Adrenal gland (tissue), 12 donors: ENCODE results near the gene CISTR. TPM values are rescaled to one million over a fixed set of nuclear protein-coding genes. Genes with fewer than 3 reads are reported as not detected.
A peak's percentile ranks its signal among the peaks of the same experiment; 100 is the strongest.

Experiments
- DNase-seq, 7 donors: peaks; one replicate each; pipeline ENCODE4 v3.0.0-alpha.2; 2019 to 2020
- H3K27ac ChIP-seq, 5 donors: fragments of 200-600 bp; sonication (generic) in 4 of 5; 1 replicate in 3 of 5; 2 replicates in 2 of 5; pipeline versions ENCODE4 v1.5.1 to v1.8.0; 2016 to 2020; ENCODE audit warnings: mild to moderate bottlenecking in 1 of 5
- H3K27me3 ChIP-seq: fragments of 200-600 bp; 2 replicates; pipeline ENCODE4 v1.8.0; 2021
- H3K36me3 ChIP-seq, 2 donors: fragments of 200-600 bp; replicated peaks in 1 of 2; 1 replicate in 1 of 2; 2 replicates in 1 of 2; pipeline versions ENCODE4 v1.5.1 to v1.8.0; 2018 to 2022
- H3K4me1 ChIP-seq, 2 donors: fragments of 200-600 bp; replicated peaks in 1 of 2; 1 replicate in 1 of 2; 2 replicates in 1 of 2; pipeline versions ENCODE4 v1.5.1 to v1.8.0; 2018 to 2021
- H3K4me3 ChIP-seq, 4 donors: fragments of 200-600 bp; sonication (generic) in 3 of 4; one replicate each; pipeline ENCODE4 v1.5.1; 2016 to 2018
- H3K9me3 ChIP-seq, 3 donors: fragments of 200-600 bp; sonication (generic) in 1 of 3; replicated peaks in 1 of 3; 1 replicate in 2 of 3; 2 replicates in 1 of 3; pipeline versions ENCODE4 v1.5.1 to v1.8.0; 2016 to 2021
- POLR2A ChIP-seq, 2 donors: fragments of 450-650 bp; IDR thresholded peaks; one replicate each; pipeline ENCODE4 v1.6.1; 2017; ENCODE audit warnings: antibody characterized with exemption in 2 of 2, mild to moderate bottlenecking in 2 of 2, moderate library complexity in 1 of 2
- WGBS, 4 donors: extraction: QIAGEN DNeasy Blood & Tissue Kit in 2 of 4; methylation state at CpG; one replicate each; pipeline versions ENCODE4 v1.1.5 to v1.1.7; 2013 to 2017; 5-methylcytosine and 5-hydroxymethylcytosine counted together
- intact Hi-C, 2 donors: fragments of 100-400 bp; cut with DNase I; formaldehyde crosslinking; loops; one replicate each; pipeline versions ENCODE4 v1.14.1 to v1.15.0; 2022 to 2023
- polyA plus RNA-seq, 3 donors: library from polyadenylated mRNA; stranded (reverse); fragments of 200-250 nt in 2 of 3; fragments of 350-450 nt in 1 of 3; fragmentation: Illumina TruSeq in 1 of 3; extraction: RNeasy Lipid Tissue Mini Kit (QIAGEN cat#74804) in 1 of 3; gene quantifications; one replicate each; pipeline ENCODE4 v1.2.3, GENCODE V29; 2013 to 2014
- total RNA-seq, 9 donors: library from RNA; depleted of rRNA in 4 of 9; stranded (reverse); fragments of >200 nt in 4 of 9; fragments of 120-200 nt in 1 of 9; fragmentation: NEBNext Ultra II Directional in 1 of 9; extraction: Animal tissue kit (Norgen Biotek cat#: 25700) in 1 of 9; gene quantifications; one replicate each; pipeline versions ENCODE4 v1.1.0 to v1.2.4, GENCODE V29; 2013 to 2023
- TF ChIP-seq, protein P1 (sequence below), 6 experiments: fragments of 450-650 bp in 4 of 6; fragments of 200-600 bp in 2 of 6; sonication (generic) in 1 of 6; IDR thresholded peaks; 1 replicate in 5 of 6; 2 replicates in 1 of 6; pipeline versions ENCODE4 v1.5.1 to v1.8.0; 2016 to 2021; ENCODE audit warnings: antibody characterized with exemption in 6 of 6, mild to moderate bottlenecking in 2 of 6, moderate library complexity in 1 of 6
- donor health status: healthy with polysubstance abuse.
- donor health status: Bipolar disorder and iron deficiency.
- donor health status: DM: yes; HTN: yes; CAD: no.
- donor health status: DM: no; HTN: no; CAD: no.
- donor health status: DM: no; HTN: no; CAD: no.
- donor health status: DM: yes; HTN: yes; CAD: no.

Gene CISTR
- total and polyA plus RNA-seq, 12 donors: not detected

DNA sequence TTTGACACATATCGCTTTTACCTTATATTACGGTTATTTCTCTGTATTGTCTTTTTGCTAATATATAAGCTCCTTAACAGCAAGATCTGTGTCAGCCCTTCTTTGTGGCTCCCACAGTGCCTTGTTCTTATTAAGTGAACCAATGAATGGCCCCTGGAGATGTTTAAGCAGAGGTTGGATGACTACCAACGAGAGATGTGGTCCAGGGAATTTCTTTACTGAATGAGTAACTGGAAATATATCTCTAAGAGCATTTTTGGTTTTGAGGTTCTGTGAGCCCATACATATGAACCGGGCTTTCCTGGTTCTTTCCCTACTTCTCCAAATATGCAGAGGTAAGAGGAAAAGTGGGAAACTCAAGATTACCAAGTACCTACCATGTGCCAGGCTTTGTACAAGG, 48.0 kb downstream of the CISTR start:
- no peaks in the 10 kb centered on the region for H3K4me1 ChIP-seq
- H3K27me3 ChIP-seq: peaks cover 22% of the 10 kb centered on the region
- no peak overlapping the region for H3K4me3 ChIP-seq
- WGBS, 4 donors: 62 to 76% (median 65%) methylated on average over 4 of the region's 4 CpGs
- H3K36me3 ChIP-seq: no peaks in the 10 kb centered on the region
- TF ChIP-seq, protein P1, sequence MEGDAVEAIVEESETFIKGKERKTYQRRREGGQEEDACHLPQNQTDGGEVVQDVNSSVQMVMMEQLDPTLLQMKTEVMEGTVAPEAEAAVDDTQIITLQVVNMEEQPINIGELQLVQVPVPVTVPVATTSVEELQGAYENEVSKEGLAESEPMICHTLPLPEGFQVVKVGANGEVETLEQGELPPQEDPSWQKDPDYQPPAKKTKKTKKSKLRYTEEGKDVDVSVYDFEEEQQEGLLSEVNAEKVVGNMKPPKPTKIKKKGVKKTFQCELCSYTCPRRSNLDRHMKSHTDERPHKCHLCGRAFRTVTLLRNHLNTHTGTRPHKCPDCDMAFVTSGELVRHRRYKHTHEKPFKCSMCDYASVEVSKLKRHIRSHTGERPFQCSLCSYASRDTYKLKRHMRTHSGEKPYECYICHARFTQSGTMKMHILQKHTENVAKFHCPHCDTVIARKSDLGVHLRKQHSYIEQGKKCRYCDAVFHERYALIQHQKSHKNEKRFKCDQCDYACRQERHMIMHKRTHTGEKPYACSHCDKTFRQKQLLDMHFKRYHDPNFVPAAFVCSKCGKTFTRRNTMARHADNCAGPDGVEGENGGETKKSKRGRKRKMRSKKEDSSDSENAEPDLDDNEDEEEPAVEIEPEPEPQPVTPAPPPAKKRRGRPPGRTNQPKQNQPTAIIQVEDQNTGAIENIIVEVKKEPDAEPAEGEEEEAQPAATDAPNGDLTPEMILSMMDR (IDR thresholded peaks at IDR 0.05): no peak
- no peak for TF ChIP-seq POLR2A (IDR thresholded peaks at IDR 0.05)
- H3K9me3 ChIP-seq: no peaks in the 10 kb centered on the region
- H3K27ac ChIP-seq: no peak overlapping the region
- DNase-seq: no peak
- intact Hi-C loops: loop anchor here (2.0 to 10.0 kb wide), 2 partner anchors 41 to 261 kb away; no protein-coding TSS in a partner anchor

DNA sequence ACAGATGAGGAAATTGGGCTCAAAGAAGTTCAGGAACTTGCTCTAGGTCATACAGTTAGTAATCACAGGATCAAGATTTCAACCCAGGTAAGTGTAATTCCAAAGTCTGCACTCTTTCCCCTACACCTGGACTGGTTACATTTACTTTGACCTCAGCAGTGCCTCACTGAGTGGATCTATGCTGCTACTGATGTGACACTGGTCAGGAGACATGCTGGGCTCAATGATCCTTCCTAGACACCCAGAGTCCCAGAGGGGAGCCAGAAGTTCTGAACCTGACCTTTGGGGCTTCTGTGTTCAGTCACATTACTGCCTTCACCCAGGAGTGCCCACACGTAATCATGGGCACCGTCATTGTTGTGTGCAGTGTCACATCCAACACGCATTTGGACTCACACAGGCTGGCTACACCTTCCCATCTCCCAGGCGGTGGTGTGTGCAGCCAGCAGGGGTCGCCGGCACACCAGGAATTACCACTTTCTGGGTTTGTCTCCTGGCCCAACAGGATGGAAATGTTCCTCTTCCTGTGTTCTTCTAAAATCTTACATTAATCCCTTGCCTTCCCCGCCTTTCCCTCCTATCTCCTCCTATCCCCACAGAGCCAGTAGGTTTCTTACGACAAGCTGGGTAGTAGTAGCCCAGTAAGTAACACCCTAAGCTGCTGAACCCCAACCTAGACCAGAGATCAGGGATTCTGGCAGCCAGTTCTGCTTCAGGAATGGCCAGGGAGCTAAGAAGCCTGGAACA, 50.1 kb downstream of the CISTR start:
- no peak overlapping the region for H3K27ac ChIP-seq
- intact Hi-C loops: loop anchor here (2.0 to 10.0 kb wide), 2 partner anchors 43 to 263 kb away; no protein-coding TSS in a partner anchor
- TF ChIP-seq, protein P1 (IDR thresholded peaks at IDR 0.05): peak; percentile 88 to 96 (median 94)
- no peak for TF ChIP-seq POLR2A (IDR thresholded peaks at IDR 0.05)
- H3K4me3 ChIP-seq: no peak overlapping the region
- H3K9me3 ChIP-seq: no peaks in the 10 kb centered on the region
- WGBS, 4 donors: 3 to 6% (median 4%) methylated on average over 3 to 8 of the region's 8 CpGs
- no peaks in the 10 kb centered on the region for H3K4me1 ChIP-seq
- H3K36me3 ChIP-seq: no peaks in the 10 kb centered on the region
- DNase-seq: peak; percentile 80 to 92 (median 86)
- peaks cover 36% of the 10 kb centered on the region for H3K27me3 ChIP-seq

- Histone ChIP-seq H3K4me1 (peaks cover 0 to 4% of the 10 kb centered on the region in 2 donors), H3K9me3 (no peaks in the 10 kb centered on the region), H3K27me3 (peaks cover 46% of the 10 kb centered on the region), H3K4me3 (no peak overlapping the region), H3K36me3 (no peaks in the 10 kb centered on the region), H3K27ac (no peak overlapping the region)
- intact Hi-C loops: loop anchor here in 1 of 2 donors (2.0 to 10.0 kb wide), 2 partner anchors 44 to 264 kb away; no protein-coding TSS in a partner anchor
- DNase-seq: no peak
- TF ChIP-seq POLR2A (IDR thresholded peaks at IDR 0.05): no peak
- TF ChIP-seq, protein P1 (IDR thresholded peaks at IDR 0.05): no peak
- 42 to 55% (median 47%) methylated on average over 6 of the region's 6 CpGs for WGBS, 4 donors
Measured at GRCh38 chr12:53700567-53700966, 51.2 kb downstream of the CISTR start.

- peaks cover 51% of the 10 kb centered on the region for H3K27me3 ChIP-seq
- DNase-seq: no peak
- no peaks in the 10 kb centered on the region for H3K9me3 ChIP-seq
- H3K36me3 ChIP-seq: no peaks in the 10 kb centered on the region
- no peak overlapping the region for H3K4me3 ChIP-seq
- H3K27ac ChIP-seq: no peak overlapping the region
- intact Hi-C loops: loop anchor here in 1 of 2 donors (2.0 to 10.0 kb wide), 2 partner anchors 45 to 265 kb away; no protein-coding TSS in a partner anchor
- peaks cover 0 to 10% of the 10 kb centered on the region in 2 donors for H3K4me1 ChIP-seq
- TF ChIP-seq, protein P1 (IDR thresholded peaks at IDR 0.05): no peak
- TF ChIP-seq POLR2A (IDR thresholded peaks at IDR 0.05): no peak
- 26 to 46% (median 36%) methylated on average over 5 of the region's 5 CpGs for WGBS, 4 donors
Measured at GRCh38 chr12:53699678-53700025, 52.1 kb downstream of the CISTR start.
